Erythroblast (primary cell): Measurements from ENCODE around the gene CYLD.

Experiments
- GATA1 ChIP-seq: IDR thresholded peaks from 2 replicates; pipeline ENCODE4 v1.6.1; 2011; ENCODE audit warnings: low read depth, mild to moderate bottlenecking, control low read depth, low read length, moderate library complexity
- POLR2A ChIP-seq: IDR thresholded peaks from 2 replicates; pipeline ENCODE4 v1.6.1; 2011; ENCODE audit warnings: mild to moderate bottlenecking, low read length

DNA sequence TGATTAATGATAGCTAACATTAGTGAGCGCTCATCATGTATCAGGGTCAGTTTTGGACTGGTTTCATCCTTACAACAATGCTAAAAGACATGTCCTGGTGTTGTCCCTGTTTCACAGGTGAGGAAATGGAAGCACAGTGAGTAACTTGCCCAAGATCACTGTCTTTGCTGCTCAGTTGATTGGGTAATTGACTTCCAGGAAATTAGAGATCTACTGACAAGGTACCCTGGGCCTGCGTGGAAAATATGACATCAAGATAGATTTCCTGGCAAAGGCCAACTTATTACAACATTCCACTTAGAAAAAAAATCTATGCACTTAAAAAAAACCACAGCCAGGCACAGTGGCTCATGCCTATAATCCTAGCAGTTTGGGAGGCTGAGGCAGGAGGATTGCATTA, 96.3 kb downstream of the CYLD start:
- TF ChIP-seq POLR2A (no peak), GATA1 (no peak)
